K562 (cell line): ENCODE measurements around the gene NPPC. TPM values are rescaled to one million over a fixed set of nuclear protein-coding genes. Genes with fewer than 3 reads are reported as not detected.

ENCODE experiments used
- ATAC-seq: fragments of 200-7000 bp; cut with Tn5 transposase; 3 replicates; pipeline ENCODE4 v1.9.1; 2020; ENCODE audit warnings: moderate library complexity
- BruUV-seq: library from RNA; stranded (reverse); fragments of 400-500 nt; replicated peaks from 2 replicates; lab custom pipeline; 2021; lab: Mats Ljungman, UMichigan
- CTCF ChIA-PET: fragments of 300-600 bp; formaldehyde crosslinking; extraction: SDS; loops from one replicate; lab custom pipeline; 2021; ENCODE audit warnings: low intra/inter-chr PET ratio; lab: Yijun Ruan, JAX
- POLR2A ChIA-PET: fragments of 300-600, 350-650 bp; sonication (Branson Sonifier 250); formaldehyde crosslinking; extraction: SDS; loops from one replicate; lab custom pipeline; 2021; ENCODE audit warnings: antibody characterized with exemption, inconsistent platforms; lab: Yijun Ruan, JAX
- DNase-seq, 4 experiments: peaks; one replicate each; pipeline versions ENCODE4 v3.0.0 to v3.0.0-alpha.2; 2011 to 2018; ENCODE audit warnings: low spot score in 3 of 4, mixed read lengths in 3 of 4; ENCODE audit errors: extremely low read depth in 1 of 4
- FAIRE-seq: peaks from 2 replicates; lab custom pipeline; 2011; peaks lifted over from hg19 to GRCh38; lab: Jason Lieb, UNC
- H2AFZ ChIP-seq: 2 replicates; pipeline ENCODE4 v1.6.0; 2011; ENCODE audit warnings: low read depth, low read length, control low read depth, inconsistent platforms
- H3K27ac ChIP-seq: fragments of 200-600 bp; 3 replicates; pipeline ENCODE4 v1.8.0; 2011; ENCODE audit warnings: low read depth, mild to moderate bottlenecking, control low read depth, inconsistent platforms, low read length, moderate library complexity, mixed read lengths; ENCODE audit errors: extremely low read depth
- H3K27me3 ChIP-seq, 2 experiments: fragments of 300-600 bp in 1 of 2; 2 replicates in 1 of 2; 3 replicates in 1 of 2; pipeline versions ENCODE4 v1.6.0 to v1.8.0; 2011; ENCODE audit warnings: inconsistent platforms in 2 of 2, low read length in 2 of 2, mild to moderate bottlenecking in 1 of 2, mixed read lengths in 1 of 2, moderate library complexity in 1 of 2; ENCODE audit not compliant: control insufficient read depth in 2 of 2, insufficient read depth in 2 of 2
- H3K36me3 ChIP-seq: fragments of 300-600 bp; 3 replicates; pipeline ENCODE4 v1.8.0; 2011; ENCODE audit warnings: mild to moderate bottlenecking, low read length, inconsistent platforms; ENCODE audit not compliant: control insufficient read depth, insufficient read depth
- H3K4me1 ChIP-seq, 2 experiments: fragments of 200-600 bp in 1 of 2; replicated peaks in 1 of 2; 2 replicates in 1 of 2; 3 replicates in 1 of 2; pipeline versions ENCODE4 v1.5.1 to v1.8.0; 2011; ENCODE audit warnings: inconsistent platforms in 2 of 2, low read length in 2 of 2, mild to moderate bottlenecking in 1 of 2, mixed read lengths in 1 of 2, moderate library complexity in 1 of 2; ENCODE audit not compliant: control insufficient read depth in 2 of 2, insufficient read depth in 2 of 2
- H3K4me2 ChIP-seq: 2 replicates; pipeline ENCODE4 v1.6.1; 2011; ENCODE audit warnings: low read length, control low read depth, inconsistent platforms, mixed read lengths; ENCODE audit not compliant: insufficient read depth
- H3K4me3 ChIP-seq: fragments of 200-600 bp; sonication (generic), shearing (Covaris generic); 2 replicates; pipeline ENCODE4 v1.5.1; 2016; ENCODE audit warnings: control low read depth, inconsistent platforms
- H3K79me2 ChIP-seq: fragments of 200-600 bp; 3 replicates; pipeline ENCODE4 v1.8.0; 2011; ENCODE audit warnings: low read length, inconsistent platforms; ENCODE audit not compliant: control insufficient read depth, insufficient read depth
- H3K9ac ChIP-seq, 2 experiments: 2 replicates each; pipeline versions ENCODE4 v1.6.0 to v1.6.1; 2011; ENCODE audit warnings: low read depth in 2 of 2, low read length in 2 of 2, control low read depth in 1 of 2, inconsistent platforms in 1 of 2, mild to moderate bottlenecking in 1 of 2, mixed read lengths in 1 of 2; ENCODE audit not compliant: insufficient read depth in 1 of 2
- H3K9me1 ChIP-seq: one replicate; pipeline ENCODE4 v1.6.0; 2011; ENCODE audit warnings: inconsistent platforms, mild to moderate bottlenecking, low read length, moderate library complexity; ENCODE audit not compliant: control insufficient read depth, insufficient read depth
- H3K9me3 ChIP-seq: replicated peaks from 2 replicates; pipeline ENCODE4 v1.5.1; 2011; ENCODE audit warnings: low read depth, low read length, inconsistent platforms; ENCODE audit not compliant: control insufficient read depth, insufficient read depth
- H4K20me1 ChIP-seq: replicated peaks from 2 replicates; pipeline ENCODE4 v1.6.1; 2011; ENCODE audit warnings: low read length, inconsistent platforms, mixed read lengths; ENCODE audit not compliant: control insufficient read depth, insufficient read depth
- CBX5 ChIP-seq: IDR thresholded peaks from 2 replicates; pipeline ENCODE4 v1.6.1; 2014; ENCODE audit warnings: low read depth, borderline replicate concordance
- CHD1 ChIP-seq: fragments of 200-600 bp; sonication (generic); IDR thresholded peaks from one replicate; pipeline ENCODE4 v1.6.1; 2012; ENCODE audit warnings: mild to moderate bottlenecking, moderate library complexity, low read length, inconsistent platforms
- HNRNPLL ChIP-seq: fragments of 200-400 bp; formaldehyde crosslinking; IDR thresholded peaks from 2 replicates; pipeline ENCODE4 v1.6.1; 2017; ENCODE audit warnings: low read length, low read depth, mild to moderate bottlenecking; ENCODE audit not compliant: poor library complexity, severe bottlenecking
- TAF1 ChIP-seq: IDR thresholded peaks from 2 replicates; pipeline ENCODE4 v1.6.1; 2011; ENCODE audit warnings: mild to moderate bottlenecking, low read length, moderate library complexity; ENCODE audit not compliant: insufficient read depth, control insufficient read depth, severe bottlenecking; ENCODE audit errors: extremely low read depth
- ZNF318 ChIP-seq, 2 experiments: fragments of 450-650 bp; IDR thresholded peaks; 2 replicates each; pipeline ENCODE4 v1.6.1; 2016; ENCODE audit warnings: mild to moderate bottlenecking in 2 of 2, borderline replicate concordance in 1 of 2, low read depth in 1 of 2, moderate library complexity in 1 of 2
- WGBS: fragments of 100-300 bp; shearing (Covaris generic); methylation state at CpG from one replicate; pipeline ENCODE4 v1.1.6; 2016; ENCODE audit warnings: low coverage, mixed read lengths; ENCODE audit not compliant: insufficient coverage; ENCODE audit errors: missing lambda C conversion rate; 5-methylcytosine and 5-hydroxymethylcytosine counted together
- in situ Hi-C: fragments of 300-500 bp; cut with MboI; formaldehyde crosslinking; loops from 4 replicates; pipeline ENCODE4 v1.15.0; 2018; ENCODE audit warnings: inconsistent platforms, mixed read lengths
- intact Hi-C: fragments of 100-400 bp; cut with micrococcal nuclease; formaldehyde crosslinking; loops from 2 replicates; pipeline ENCODE4 v1.14.2; 2022
- polyA plus RNA-seq, 8 experiments: library from polyadenylated mRNA; depleted of rRNA in 4 of 8; stranded (reverse) in 5 of 8; unstranded in 3 of 8; fragments of >200 nt; fragmentation: Nextera tagmentation in 2 of 8; fragmentation: Illumina TruSeq in 1 of 8; extraction: Ambion mirVana in 2 of 8; extraction: Trizol in 1 of 8; gene quantifications; 2 replicates each; pipeline versions ENCODE4 v1.2.1 to v1.2.3, GENCODE V29; 2011 to 2014; ENCODE audit warnings: inconsistent platforms in 1 of 8, missing spikeins in 1 of 8
- total RNA-seq, 7 experiments: library from RNA; depleted of rRNA in 6 of 7; stranded (reverse); fragments of >200 nt in 6 of 7; fragmentation: Illumina TruSeq in 2 of 7; extraction: Trizol in 2 of 7; gene quantifications; 2 replicates each; pipeline versions ENCODE4 v1.2.1 to v1.2.3, GENCODE V29; 2011 to 2021; ENCODE audit warnings: low replicate concordance in 1 of 7

Gene NPPC
- total and polyA plus RNA-seq, 9 of the 15 experiments (the other 6 are each of a cell fraction or from before 2014, with no cell fraction given): not detected

DNA sequence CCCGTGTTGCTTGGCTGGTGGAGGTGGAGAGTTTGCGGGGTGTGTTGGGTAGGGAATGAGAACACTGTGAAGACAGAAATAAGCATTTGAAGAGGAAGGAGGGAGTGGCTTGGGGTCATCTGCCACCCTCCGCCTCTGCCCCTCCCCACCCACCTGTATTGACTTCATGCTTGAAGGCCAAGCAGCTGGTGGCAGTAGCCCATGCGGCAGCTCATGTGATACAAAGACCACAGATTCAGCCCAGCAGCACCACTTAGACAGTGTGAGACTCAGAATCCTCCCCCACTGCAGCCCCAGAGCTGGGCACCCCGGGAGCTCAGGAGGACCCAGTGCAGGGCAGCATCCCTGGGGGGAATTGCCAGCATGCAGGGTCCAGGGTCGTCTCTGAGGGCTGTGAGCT, 15.4 kb downstream of the NPPC start:
- H3K9ac ChIP-seq: no peak overlapping the region
- POLR2A ChIA-PET: no interaction called here

More for the DNA sequence above, 15.4 kb downstream of the NPPC start:
- Histone ChIP-seq H3K79me2 (no peaks in the 10 kb centered on the region), H4K20me1 (no peaks in the 10 kb centered on the region), H3K4me2 (no peak overlapping the region), H3K36me3 (no peaks in the 10 kb centered on the region), H2AFZ (no peak overlapping the region), H3K9me3 (no peaks in the 10 kb centered on the region), H3K27ac (no peak overlapping the region), H3K9me1 (no peaks in the 10 kb centered on the region), H3K4me1 (peaks cover 0 to 2% of the 10 kb centered on the region in 2 experiments; a peak in 1 of 5 replicates), H3K4me3 (no peak overlapping the region), H3K27me3 (peaks cover 9 to 35% of the 10 kb centered on the region in 2 experiments)
- CTCF ChIA-PET: no interaction called here
- FAIRE-seq (no peak), ATAC-seq (no peak), DNase-seq (no peak)
- TF ChIP-seq CBX5 (no peak), CHD1 (no peak), HNRNPLL (no peak), ZNF318 (IDR thresholded peaks at IDR 0.05; ENCODE audit: borderline replicate concordance in 1 of 2, low read depth in 1 of 2) (no peak), TAF1 (no peak)
- BruUV-seq: no TSS peak
- in situ Hi-C loops: no loop called here
- WGBS: 3% methylated on average over 6 of the region's 6 CpGs
- intact Hi-C loops: no loop called here
